ENCODE data around the gene ATP6V1C2.

DNA sequence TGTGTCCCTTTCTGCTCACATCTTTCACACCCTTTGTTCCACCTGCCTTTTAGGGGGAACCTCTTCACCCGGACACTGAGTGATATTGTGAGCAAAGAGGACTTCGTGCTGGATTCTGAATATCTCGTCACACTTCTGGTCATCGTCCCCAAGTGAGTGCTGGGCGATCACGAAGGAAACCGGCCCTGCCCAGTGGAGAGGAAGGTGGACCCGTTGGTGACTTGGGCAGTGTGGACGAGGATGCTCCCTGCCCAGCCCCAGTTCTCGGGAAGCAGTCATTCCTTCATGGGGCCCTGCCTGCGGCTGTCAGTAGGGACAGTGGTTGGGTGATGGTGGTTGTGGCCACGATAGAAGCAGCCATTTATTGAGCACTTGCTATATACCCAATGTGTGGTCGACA lies 50.4 kb downstream of the ATP6V1C2 start:
- TF ChIP-seq POLR2AphosphoS5 (IDR thresholded peaks at IDR 0.05; ENCODE audit: low read depth, low read length) (no peak), POLR2A (IDR thresholded peaks at IDR 0.05; ENCODE audit: borderline replicate concordance, extremely low read depth, insufficient read depth, insufficient read length) (no peak), EZH2 (IDR thresholded peaks at IDR 0.05) (no peak), ZFX (IDR thresholded peaks at IDR 0.05) (no peak)
- TF ChIP-seq, protein P1, sequence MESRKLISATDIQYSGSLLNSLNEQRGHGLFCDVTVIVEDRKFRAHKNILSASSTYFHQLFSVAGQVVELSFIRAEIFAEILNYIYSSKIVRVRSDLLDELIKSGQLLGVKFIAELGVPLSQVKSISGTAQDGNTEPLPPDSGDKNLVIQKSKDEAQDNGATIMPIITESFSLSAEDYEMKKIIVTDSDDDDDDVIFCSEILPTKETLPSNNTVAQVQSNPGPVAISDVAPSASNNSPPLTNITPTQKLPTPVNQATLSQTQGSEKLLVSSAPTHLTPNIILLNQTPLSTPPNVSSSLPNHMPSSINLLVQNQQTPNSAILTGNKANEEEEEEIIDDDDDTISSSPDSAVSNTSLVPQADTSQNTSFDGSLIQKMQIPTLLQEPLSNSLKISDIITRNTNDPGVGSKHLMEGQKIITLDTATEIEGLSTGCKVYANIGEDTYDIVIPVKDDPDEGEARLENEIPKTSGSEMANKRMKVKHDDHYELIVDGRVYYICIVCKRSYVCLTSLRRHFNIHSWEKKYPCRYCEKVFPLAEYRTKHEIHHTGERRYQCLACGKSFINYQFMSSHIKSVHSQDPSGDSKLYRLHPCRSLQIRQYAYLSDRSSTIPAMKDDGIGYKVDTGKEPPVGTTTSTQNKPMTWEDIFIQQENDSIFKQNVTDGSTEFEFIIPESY (IDR thresholded peaks at IDR 0.05; ENCODE audit: extremely low read depth, insufficient replicate concordance, low read length), result no peak
- TF ChIP-seq, protein P2, sequence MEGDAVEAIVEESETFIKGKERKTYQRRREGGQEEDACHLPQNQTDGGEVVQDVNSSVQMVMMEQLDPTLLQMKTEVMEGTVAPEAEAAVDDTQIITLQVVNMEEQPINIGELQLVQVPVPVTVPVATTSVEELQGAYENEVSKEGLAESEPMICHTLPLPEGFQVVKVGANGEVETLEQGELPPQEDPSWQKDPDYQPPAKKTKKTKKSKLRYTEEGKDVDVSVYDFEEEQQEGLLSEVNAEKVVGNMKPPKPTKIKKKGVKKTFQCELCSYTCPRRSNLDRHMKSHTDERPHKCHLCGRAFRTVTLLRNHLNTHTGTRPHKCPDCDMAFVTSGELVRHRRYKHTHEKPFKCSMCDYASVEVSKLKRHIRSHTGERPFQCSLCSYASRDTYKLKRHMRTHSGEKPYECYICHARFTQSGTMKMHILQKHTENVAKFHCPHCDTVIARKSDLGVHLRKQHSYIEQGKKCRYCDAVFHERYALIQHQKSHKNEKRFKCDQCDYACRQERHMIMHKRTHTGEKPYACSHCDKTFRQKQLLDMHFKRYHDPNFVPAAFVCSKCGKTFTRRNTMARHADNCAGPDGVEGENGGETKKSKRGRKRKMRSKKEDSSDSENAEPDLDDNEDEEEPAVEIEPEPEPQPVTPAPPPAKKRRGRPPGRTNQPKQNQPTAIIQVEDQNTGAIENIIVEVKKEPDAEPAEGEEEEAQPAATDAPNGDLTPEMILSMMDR (IDR thresholded peaks at IDR 0.05 in 2 of 3, conservative IDR thresholded peaks at IDR 0.05 in 1 of 3; ENCODE audit: borderline replicate concordance in 1 of 3, insufficient read depth in 1 of 3, low read depth in 2 of 3, low read length in 2 of 3), result no peak
- TF ChIP-seq, protein P3, sequence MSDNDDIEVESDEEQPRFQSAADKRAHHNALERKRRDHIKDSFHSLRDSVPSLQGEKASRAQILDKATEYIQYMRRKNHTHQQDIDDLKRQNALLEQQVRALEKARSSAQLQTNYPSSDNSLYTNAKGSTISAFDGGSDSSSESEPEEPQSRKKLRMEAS (IDR thresholded peaks at IDR 0.05), result no peak
- TF ChIP-seq, protein P4, sequence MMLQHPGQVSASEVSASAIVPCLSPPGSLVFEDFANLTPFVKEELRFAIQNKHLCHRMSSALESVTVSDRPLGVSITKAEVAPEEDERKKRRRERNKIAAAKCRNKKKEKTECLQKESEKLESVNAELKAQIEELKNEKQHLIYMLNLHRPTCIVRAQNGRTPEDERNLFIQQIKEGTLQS (IDR thresholded peaks at IDR 0.05), result no peak

Data from HCT116 (cell line).